ENCODE results near the gene IL26.

DNA sequence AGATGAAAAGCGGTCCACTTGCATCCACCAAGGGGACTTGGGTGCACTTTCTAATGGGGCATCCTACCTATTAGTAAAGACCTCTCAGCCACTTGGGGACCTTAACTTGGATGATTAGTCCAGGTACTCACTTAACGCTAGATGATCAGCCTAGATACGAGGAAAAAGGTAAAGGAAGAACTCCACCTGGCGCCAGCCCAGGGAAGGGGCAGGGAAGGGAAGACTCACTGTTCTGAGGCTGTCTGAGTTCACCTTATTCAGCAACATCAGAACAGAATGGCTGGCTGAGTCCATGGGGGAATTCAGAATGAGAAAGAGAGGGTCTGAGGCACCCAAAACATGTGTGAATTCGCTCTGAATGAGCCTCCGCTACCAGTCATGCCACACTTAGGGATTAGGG is 20.7 kb upstream of the IL26 start:
- TF ChIP-seq, protein P1, sequence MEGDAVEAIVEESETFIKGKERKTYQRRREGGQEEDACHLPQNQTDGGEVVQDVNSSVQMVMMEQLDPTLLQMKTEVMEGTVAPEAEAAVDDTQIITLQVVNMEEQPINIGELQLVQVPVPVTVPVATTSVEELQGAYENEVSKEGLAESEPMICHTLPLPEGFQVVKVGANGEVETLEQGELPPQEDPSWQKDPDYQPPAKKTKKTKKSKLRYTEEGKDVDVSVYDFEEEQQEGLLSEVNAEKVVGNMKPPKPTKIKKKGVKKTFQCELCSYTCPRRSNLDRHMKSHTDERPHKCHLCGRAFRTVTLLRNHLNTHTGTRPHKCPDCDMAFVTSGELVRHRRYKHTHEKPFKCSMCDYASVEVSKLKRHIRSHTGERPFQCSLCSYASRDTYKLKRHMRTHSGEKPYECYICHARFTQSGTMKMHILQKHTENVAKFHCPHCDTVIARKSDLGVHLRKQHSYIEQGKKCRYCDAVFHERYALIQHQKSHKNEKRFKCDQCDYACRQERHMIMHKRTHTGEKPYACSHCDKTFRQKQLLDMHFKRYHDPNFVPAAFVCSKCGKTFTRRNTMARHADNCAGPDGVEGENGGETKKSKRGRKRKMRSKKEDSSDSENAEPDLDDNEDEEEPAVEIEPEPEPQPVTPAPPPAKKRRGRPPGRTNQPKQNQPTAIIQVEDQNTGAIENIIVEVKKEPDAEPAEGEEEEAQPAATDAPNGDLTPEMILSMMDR (IDR thresholded peaks at IDR 0.05): no peak
- TF ChIP-seq POLR2AphosphoS5 (IDR thresholded peaks at IDR 0.05; ENCODE audit: low read depth, low read length): no peak
- TF ChIP-seq, protein P2, sequence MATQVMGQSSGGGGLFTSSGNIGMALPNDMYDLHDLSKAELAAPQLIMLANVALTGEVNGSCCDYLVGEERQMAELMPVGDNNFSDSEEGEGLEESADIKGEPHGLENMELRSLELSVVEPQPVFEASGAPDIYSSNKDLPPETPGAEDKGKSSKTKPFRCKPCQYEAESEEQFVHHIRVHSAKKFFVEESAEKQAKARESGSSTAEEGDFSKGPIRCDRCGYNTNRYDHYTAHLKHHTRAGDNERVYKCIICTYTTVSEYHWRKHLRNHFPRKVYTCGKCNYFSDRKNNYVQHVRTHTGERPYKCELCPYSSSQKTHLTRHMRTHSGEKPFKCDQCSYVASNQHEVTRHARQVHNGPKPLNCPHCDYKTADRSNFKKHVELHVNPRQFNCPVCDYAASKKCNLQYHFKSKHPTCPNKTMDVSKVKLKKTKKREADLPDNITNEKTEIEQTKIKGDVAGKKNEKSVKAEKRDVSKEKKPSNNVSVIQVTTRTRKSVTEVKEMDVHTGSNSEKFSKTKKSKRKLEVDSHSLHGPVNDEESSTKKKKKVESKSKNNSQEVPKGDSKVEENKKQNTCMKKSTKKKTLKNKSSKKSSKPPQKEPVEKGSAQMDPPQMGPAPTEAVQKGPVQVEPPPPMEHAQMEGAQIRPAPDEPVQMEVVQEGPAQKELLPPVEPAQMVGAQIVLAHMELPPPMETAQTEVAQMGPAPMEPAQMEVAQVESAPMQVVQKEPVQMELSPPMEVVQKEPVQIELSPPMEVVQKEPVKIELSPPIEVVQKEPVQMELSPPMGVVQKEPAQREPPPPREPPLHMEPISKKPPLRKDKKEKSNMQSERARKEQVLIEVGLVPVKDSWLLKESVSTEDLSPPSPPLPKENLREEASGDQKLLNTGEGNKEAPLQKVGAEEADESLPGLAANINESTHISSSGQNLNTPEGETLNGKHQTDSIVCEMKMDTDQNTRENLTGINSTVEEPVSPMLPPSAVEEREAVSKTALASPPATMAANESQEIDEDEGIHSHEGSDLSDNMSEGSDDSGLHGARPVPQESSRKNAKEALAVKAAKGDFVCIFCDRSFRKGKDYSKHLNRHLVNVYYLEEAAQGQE (IDR thresholded peaks at IDR 0.05; ENCODE audit: insufficient read depth in 1 of 2, low read depth in 2 of 2, low read length in 1 of 2): no peak
- TF ChIP-seq SIN3A (IDR thresholded peaks at IDR 0.05; ENCODE audit: borderline replicate concordance, insufficient read depth, low read depth, low read length): no peak
